NCI-H2029 (cell line): Measurements from ENCODE around the gene IFNK.

ENCODE experiments used
- DNase-seq: peaks from one replicate; lab custom pipeline; 2025; lab: John Stamatoyannopoulos, UW

The IFNK gene

GRCh38 chr9:27511771-27512170 is 12.3 kb upstream of the IFNK start:
- DNase-seq = no peak

DNA sequence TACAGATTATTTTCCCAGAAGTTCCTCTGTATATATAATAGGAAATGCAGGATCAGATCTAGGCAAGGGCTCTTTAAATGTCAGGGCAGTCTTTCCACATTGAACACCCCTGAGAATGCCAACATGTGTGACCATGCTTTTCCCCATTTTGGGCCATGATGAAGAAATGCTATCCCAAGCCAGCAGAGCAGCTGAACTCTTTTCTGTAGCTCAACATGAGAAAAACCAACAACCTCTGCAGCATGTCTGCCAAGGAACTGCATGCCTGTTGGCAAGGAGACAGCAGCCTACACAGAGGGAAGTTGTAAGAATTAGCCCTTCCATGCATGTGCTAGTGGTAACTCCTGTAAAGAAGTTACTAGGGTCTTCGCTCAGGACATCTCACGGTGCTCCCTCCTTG is 9.5 kb upstream of the IFNK start:
- no peak for DNase-seq

- no peak for DNase-seq
Measured at GRCh38 chr9:27518006-27518405, 6.1 kb upstream of the IFNK start.

DNA sequence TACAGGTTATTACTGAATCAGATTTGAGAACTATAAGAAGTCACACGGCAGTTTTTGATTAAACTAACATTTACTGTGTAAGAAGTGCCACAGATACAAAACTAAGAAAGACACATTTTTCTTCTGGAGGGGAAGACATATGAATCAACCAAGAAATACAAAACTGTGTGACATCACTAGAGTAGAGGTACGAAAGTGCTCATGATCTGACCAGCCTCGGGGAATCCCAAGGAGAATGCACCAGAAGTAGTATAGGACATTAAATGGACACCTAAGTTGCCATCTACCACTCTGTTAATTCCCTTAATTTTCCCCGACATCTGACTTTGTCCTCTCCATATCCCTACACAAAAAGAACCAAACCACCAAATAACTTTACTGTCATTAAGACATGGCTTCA is 5.3 kb upstream of the IFNK start:
- DNase-seq = no peak

DNA sequence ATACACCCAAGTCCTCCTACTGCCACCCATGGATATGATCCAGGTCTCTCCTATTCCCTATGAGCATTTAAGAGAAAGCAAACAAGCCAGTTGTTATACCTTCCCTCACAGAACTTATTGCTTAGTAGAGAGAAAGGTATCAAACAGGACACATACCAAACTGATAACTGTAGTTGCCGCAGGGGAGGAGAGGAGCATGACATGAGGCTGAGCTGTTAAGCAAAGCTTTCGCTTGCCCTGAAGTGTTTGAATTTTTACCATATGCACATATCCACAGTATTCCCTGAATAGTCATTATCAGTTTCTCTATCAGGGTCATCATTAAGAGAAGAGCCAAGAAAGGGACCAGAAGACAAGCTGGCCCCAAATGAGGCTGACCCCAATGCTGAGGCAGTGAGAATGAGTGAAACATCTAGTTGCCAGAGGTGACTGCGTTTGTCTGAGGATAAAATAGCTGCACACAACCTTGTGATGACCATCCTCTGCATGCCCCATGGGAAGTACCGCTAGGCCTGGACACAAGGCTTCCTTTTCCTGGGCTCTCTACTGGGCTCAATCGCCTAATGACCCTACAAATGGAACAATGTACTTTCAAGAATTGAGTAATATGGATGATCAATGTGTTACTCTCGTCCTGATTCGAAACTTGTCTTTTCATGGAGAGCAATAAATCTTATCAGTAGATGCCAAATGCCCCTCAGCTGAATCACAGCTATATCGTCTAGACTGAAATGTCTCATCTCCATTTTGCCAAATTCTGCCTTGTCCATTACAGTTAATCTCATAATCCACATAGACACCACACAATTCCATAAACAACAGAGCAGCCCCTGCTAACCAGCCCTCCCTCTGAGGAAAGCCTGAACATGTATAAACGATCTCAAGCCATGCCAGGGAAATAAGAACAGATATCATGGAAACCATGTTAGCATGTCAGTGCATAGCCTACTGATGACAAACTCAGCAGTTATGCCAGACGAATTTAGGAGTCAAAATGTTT is 4.3 kb upstream of the IFNK start:
- DNase-seq = no peak

GRCh38 chr9:27520986-27521385 is 3.1 kb upstream of the IFNK start:
- DNase-seq = no peak

GRCh38 chr9:27523141-27523540 is 949 bp upstream of the IFNK start:
- no peak for DNase-seq

DNA sequence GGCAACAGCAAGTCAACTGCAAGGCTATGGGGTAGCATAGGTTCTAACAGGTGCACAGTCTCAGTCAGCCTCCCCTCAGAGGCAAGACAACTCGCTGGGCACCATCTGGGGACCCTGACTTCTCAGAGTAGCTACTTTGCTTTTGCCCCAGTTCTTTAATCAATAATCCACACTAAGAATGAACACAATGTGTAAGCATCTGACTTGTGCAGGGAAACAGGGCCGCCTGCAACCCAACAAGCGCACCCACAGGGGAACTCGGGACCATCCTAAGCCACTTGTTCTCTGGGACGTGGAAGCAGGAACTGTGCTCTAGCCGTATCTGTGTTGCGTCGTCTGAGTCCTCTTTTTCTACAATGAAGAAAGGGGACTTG is 3.6 kb downstream of the IFNK start:
- no peak for DNase-seq

GRCh38 chr9:27528076-27528885 is 4.2 kb downstream of the IFNK start:
- no peak for DNase-seq

DNA sequence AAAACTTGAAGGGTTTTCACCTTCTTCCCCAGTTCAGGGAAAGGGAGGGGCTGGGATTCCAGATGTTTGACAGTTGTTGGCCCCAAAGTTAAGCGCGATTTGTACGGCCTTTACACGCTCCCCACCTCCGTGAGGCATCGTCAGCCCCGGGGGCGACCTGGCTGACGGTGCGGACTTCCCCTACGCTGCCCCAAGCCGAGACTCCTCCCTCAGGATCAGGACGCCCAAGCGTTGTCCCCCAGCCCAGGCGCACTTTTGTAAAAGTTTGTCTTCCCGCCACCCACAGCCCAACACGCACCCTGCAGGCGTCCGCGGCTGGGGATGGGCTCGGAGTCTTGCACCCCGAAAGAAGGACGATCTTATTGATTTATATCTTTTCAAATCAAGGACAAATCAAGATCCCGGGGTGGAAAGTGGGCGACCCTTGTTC is 4.8 kb downstream of the IFNK start:
- DNase-seq = no peak

- DNase-seq = peak; percentile 31
Measured at GRCh38 chr9:27529316-27530278, 5.5 kb downstream of the IFNK start, which contains the start of gene MOB3B. MOB3B (minus strand) TSS chr9:27529814; CDS start chr9:27455550, 74,264 bp downstream.

DNA sequence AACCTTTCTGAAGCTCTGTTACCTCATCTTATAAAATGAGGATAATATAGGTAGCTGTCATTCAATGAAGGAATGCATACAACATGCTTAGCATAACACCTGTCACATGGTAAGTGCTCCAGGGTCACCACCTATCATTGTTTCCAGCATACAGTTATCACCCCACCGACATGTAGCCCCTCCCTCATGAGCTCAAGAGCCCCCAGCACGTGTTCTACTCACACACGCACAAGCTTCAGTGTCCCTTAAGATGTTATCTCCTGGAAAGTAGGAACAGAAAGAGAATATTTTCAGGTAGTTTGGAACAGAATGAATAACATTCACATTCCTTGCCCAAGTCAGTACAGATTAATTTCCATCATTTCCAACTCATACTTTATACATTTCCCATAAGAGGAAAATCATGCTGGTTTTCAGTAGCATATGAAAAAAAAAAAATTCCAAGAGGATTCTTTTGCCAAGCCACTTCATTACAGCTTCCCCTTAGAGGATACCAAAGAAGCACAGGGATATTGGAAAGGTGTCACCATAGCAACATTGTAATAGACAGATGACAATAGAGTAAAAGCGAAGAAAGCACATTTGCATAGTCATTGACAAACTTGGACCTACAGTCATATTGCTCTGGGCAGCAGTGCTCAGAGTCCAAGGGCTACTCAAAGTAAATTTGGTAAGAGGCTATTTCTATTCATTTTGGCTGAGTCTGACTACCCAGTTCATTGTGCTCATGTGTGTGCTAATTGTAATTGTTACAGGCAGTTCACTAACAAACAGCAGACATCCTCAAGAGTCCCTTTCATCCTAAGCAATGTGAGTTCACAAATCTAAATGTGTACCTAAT is 7.0 kb downstream of the IFNK start:
- no peak for DNase-seq

GRCh38 chr9:27532046-27532445 is 8.0 kb downstream of the IFNK start:
- no peak for DNase-seq

- no peak for DNase-seq
Measured at GRCh38 chr9:27533311-27533710, 9.2 kb downstream of the IFNK start.

DNA sequence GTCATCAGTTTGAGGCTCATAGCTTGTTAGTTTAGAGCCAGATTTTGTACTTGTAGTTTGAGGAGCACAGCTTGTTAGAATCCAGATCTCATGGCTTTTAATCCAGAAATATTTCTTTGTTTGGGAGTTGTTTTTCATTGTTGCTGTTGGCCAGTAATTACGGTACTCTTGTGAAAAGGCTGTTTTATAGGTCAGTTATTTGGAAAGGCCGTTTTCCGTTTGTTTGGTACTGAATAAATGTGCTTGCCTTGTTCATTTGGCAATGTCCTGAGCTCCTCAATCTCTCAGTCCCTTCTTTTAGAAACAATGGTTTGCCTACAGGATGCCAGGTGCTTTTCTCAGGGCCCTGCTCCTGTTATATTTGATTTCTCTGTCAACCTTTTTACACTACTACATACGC is 10.0 kb downstream of the IFNK start:
- DNase-seq = no peak

DNA sequence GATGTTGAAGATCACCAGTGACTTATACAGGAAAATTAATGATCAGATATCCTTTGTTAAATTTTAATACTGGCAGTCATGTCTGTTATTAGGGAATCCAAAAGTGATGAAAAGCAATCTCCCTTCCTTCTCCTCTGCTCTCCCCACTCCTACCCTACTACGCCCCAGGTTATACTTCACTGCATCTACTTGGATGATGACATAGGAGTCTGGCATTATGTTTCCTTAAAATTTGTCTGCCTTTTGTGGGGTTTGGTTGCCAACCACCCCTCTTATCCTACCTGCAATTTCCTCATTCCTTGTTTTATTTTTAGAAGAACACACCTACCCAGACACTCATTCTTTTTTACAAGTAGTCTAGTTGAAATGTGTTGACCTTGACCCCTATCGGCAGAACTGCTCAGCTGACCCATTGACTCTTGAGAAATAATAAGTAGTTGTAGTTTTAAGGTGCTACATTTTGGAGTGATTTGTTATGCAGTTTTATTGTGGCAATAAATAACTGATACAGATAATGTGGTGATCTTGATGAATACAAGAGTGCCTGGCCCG is 10.6 kb downstream of the IFNK start:
- no peak for DNase-seq

- DNase-seq = no peak
Measured at GRCh38 chr9:27535701-27536118, 11.6 kb downstream of the IFNK start.

DNA sequence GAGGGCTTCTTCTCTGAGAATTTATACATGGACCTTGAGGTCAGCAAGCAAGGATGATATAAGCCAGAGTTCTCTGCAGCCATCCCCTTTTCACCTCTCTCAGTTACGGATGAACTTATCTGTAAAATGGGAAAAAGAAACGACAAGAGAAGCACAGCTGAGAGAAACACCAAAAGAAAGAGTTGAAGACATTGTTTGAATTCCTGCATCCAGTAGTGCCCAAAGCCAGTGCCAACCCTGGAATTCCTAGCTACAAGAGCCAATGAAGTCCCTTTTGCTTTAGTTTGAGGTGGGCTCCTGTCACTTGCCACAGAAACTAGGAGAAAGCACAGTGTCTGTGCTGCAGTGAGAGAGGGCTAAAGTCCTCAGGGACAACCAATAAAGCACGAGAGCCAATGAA is 12.1 kb downstream of the IFNK start:
- DNase-seq = no peak

DNA sequence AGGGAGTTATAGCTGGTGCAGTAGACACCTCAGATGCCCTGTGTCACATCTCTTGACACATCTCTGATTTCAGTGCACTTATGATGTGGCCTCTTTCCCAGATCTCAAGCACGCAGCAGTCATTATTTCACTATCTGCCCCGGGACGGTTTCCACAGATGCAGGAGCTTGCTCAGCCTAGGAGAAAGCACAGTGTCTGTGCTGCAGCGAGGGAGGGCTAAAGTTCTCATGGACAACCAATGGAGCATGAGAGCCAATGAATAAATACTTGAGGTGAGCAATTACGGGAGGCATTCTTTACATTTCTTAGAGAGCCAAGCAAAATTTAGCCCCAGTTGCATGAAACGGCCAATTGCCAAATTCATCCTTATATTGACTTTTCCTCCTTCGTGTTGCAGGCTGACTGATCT is 12.9 kb downstream of the IFNK start:
- DNase-seq = no peak

DNA sequence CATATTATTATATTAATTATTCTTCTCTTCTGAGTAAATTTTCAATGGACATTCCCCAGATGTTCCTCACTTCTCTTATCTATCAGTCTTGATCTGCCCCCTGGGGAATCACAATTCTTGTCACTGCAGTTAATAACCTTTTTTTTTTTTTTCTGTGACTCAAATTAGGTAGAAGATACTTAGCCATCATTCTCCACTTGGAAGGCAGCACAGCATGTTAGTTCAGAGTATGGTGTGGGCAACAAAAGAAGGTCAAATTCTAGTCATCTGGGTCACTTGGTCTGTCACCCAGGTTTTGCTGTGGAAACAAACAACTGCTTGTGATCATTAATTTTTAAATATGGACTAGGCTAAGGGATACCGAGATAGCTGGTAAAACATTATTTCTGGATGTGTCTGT is 13.7 kb downstream of the IFNK start:
- DNase-seq = no peak
